IMR-90 (cell line): ENCODE data around the gene ITPR2. TPM values are rescaled to one million over a fixed set of nuclear protein-coding genes. Genes with fewer than 3 reads are reported as not detected.

Experiments
- ATAC-seq: fragments of 200-7000 bp; cut with Tn5 transposase; 2 replicates; pipeline ENCODE4 v1.9.1; 2020; ENCODE audit warnings: low read depth, mild to moderate bottlenecking, moderate library complexity
- BruUV-seq: library from RNA; stranded (reverse); fragments of 400-500 nt; replicated peaks from 2 replicates; lab custom pipeline; 2021; lab: Mats Ljungman, UMichigan
- CTCF ChIA-PET: fragments of 300-600 bp; formaldehyde crosslinking; extraction: SDS; loops from one replicate; lab custom pipeline; 2021; ENCODE audit warnings: antibody characterized with exemption; lab: Yijun Ruan, JAX
- POLR2A ChIA-PET: fragments of 300-600 bp; sonication (Branson Sonifier 250); formaldehyde crosslinking; loops from one replicate; lab custom pipeline; 2022; ENCODE audit warnings: antibody characterized with exemption; ENCODE audit not compliant: unreplicated experiment; lab: Charles Lee
- DNase-seq: peaks from one replicate; pipeline ENCODE4 v3.0.0; 2013
- H2AFZ ChIP-seq: replicated peaks from 2 replicates; pipeline ENCODE3; 2013; ENCODE audit warnings: low read length, mild to moderate bottlenecking; ENCODE audit not compliant: poor library complexity
- H2AK5ac ChIP-seq: 2 replicates; pipeline ENCODE4 v1.6.1; 2013; ENCODE audit warnings: low read depth, low read length, inconsistent platforms
- H2AK9ac ChIP-seq: replicated peaks from 2 replicates; pipeline ENCODE3; 2013; ENCODE audit warnings: mild to moderate bottlenecking, low read depth, low read length, moderate library complexity; ENCODE audit not compliant: poor library complexity
- H2BK120ac ChIP-seq: 2 replicates; pipeline ENCODE4 v1.6.1; 2013; ENCODE audit warnings: low read depth, low read length, inconsistent platforms
- H2BK15ac ChIP-seq: 3 replicates; pipeline ENCODE4 v1.6.1; 2013; ENCODE audit warnings: low read depth, low read length, inconsistent platforms
- H2BK20ac ChIP-seq: 2 replicates; pipeline ENCODE4 v1.6.1; 2013; ENCODE audit warnings: low read depth, mild to moderate bottlenecking, inconsistent platforms, low read length, moderate library complexity
- H2BK5ac ChIP-seq: 2 replicates; pipeline ENCODE4 v1.6.1; 2013; ENCODE audit warnings: mild to moderate bottlenecking, low read depth, low read length, inconsistent platforms; ENCODE audit not compliant: poor library complexity, severe bottlenecking
- H3K14ac ChIP-seq: replicated peaks from 2 replicates; pipeline ENCODE4 v1.6.1; 2013; ENCODE audit warnings: low read depth, low read length, inconsistent platforms
- H3K18ac ChIP-seq: 2 replicates; pipeline ENCODE4 v1.6.1; 2013; ENCODE audit warnings: low read depth, low read length, control low read depth
- H3K23ac ChIP-seq: 2 replicates; pipeline ENCODE4 v1.6.1; 2013; ENCODE audit warnings: low read depth, low read length, inconsistent platforms
- H3K27ac ChIP-seq: 2 replicates; pipeline ENCODE4 v1.5.1; 2013; ENCODE audit warnings: mild to moderate bottlenecking, control low read depth, low read length; ENCODE audit not compliant: insufficient read depth
- H3K27me3 ChIP-seq: 2 replicates; pipeline ENCODE4 v1.6.1; 2013; ENCODE audit warnings: low read length; ENCODE audit not compliant: control insufficient read depth, insufficient read depth
- H3K36me3 ChIP-seq: 2 replicates; pipeline ENCODE4 v1.6.1; 2013; ENCODE audit warnings: low read length, mixed read lengths; ENCODE audit not compliant: control insufficient read depth, insufficient read depth
- H3K4ac ChIP-seq: 2 replicates; pipeline ENCODE4 v1.6.1; 2013; ENCODE audit warnings: low read depth, low read length, inconsistent platforms
- H3K4me1 ChIP-seq: 2 replicates; pipeline ENCODE4 v1.6.1; 2013; ENCODE audit warnings: low read length, mixed read lengths; ENCODE audit not compliant: control insufficient read depth, insufficient read depth
- H3K4me2 ChIP-seq: 2 replicates; pipeline ENCODE4 v1.6.1; 2013; ENCODE audit warnings: low read depth, mild to moderate bottlenecking, control low read depth, low read length, moderate library complexity
- H3K4me3 ChIP-seq: 2 replicates; pipeline ENCODE4 v1.5.1; 2013; ENCODE audit warnings: low read depth, mild to moderate bottlenecking, control low read depth, low read length, moderate library complexity; ENCODE audit not compliant: insufficient read depth
- H3K56ac ChIP-seq: 2 replicates; pipeline ENCODE4 v1.6.1; 2013; ENCODE audit warnings: low read length, inconsistent platforms; ENCODE audit not compliant: insufficient read depth; ENCODE audit errors: extremely low read depth
- H3K79me1 ChIP-seq, 2 experiments: 2 replicates each; pipeline ENCODE4 v1.6.1; 2013; ENCODE audit warnings: low read length in 2 of 2, inconsistent platforms in 1 of 2, low read depth in 1 of 2
- H3K9ac ChIP-seq: 2 replicates; pipeline ENCODE4 v1.6.1; 2013; ENCODE audit warnings: low read depth, low read length, control low read depth
- H3K9me1 ChIP-seq: 2 replicates; pipeline ENCODE4 v1.6.1; 2013; ENCODE audit warnings: low read length, inconsistent platforms; ENCODE audit not compliant: insufficient read depth
- H3K9me3 ChIP-seq: 2 replicates; pipeline ENCODE4 v1.6.1; 2013; ENCODE audit warnings: low read length; ENCODE audit not compliant: control insufficient read depth, insufficient read depth
- H4K20me1 ChIP-seq: 2 replicates; pipeline ENCODE4 v1.6.1; 2013; ENCODE audit warnings: low read length, inconsistent platforms; ENCODE audit not compliant: insufficient read depth
- H4K5ac ChIP-seq: 2 replicates; pipeline ENCODE4 v1.6.1; 2013; ENCODE audit warnings: mild to moderate bottlenecking, low read depth, low read length, control low read depth
- H4K8ac ChIP-seq, 2 experiments: 2 replicates each; pipeline ENCODE4 v1.6.1; 2013; ENCODE audit warnings: low read depth in 2 of 2, low read length in 2 of 2, control low read depth in 1 of 2, inconsistent platforms in 1 of 2
- H4K91ac ChIP-seq: 2 replicates; pipeline ENCODE4 v1.6.1; 2013; ENCODE audit warnings: low read depth, low read length, inconsistent platforms; ENCODE audit not compliant: insufficient read depth
- BHLHE40 ChIP-seq: fragments of 150-350 bp; IDR thresholded peaks from 2 replicates; pipeline ENCODE4 v1.6.1; 2016; ENCODE audit warnings: mild to moderate bottlenecking, low read depth, low read length
- CEBPB ChIP-seq: IDR thresholded peaks from 2 replicates; pipeline ENCODE4 v1.6.1; 2012; ENCODE audit warnings: low read depth, low read length, improper control_type of control experiment
- CHD1 ChIP-seq: IDR thresholded peaks from 2 replicates; pipeline ENCODE4 v1.6.1; 2012; ENCODE audit warnings: low read depth, low read length, improper control_type of control experiment
- MAFK ChIP-seq: IDR thresholded peaks from 2 replicates; pipeline ENCODE4 v1.6.1; 2012; ENCODE audit warnings: low read depth, low read length, improper control_type of control experiment
- MAZ ChIP-seq: IDR thresholded peaks from 2 replicates; pipeline ENCODE4 v1.6.1; 2012; ENCODE audit warnings: low read depth, mild to moderate bottlenecking, low read length, improper control_type of control experiment, moderate library complexity, borderline replicate concordance
- MXI1 ChIP-seq: IDR thresholded peaks from 2 replicates; pipeline ENCODE4 v1.6.1; 2012; ENCODE audit warnings: low read depth, mild to moderate bottlenecking, low read length, moderate library complexity, borderline replicate concordance
- NFE2L2 ChIP-seq: fragments of 150-350 bp; IDR thresholded peaks from 2 replicates; pipeline ENCODE4 v1.6.1; 2016; ENCODE audit warnings: low read depth, mild to moderate bottlenecking, low read length
- POLR2A ChIP-seq: IDR thresholded peaks from 2 replicates; pipeline ENCODE4 v1.6.1; 2012; ENCODE audit warnings: mild to moderate bottlenecking, low read depth, low read length
- RAD21 ChIP-seq: IDR thresholded peaks from 2 replicates; pipeline ENCODE4 v1.6.1; 2012; ENCODE audit warnings: low read length, improper control_type of control experiment
- RCOR1 ChIP-seq: IDR thresholded peaks from 2 replicates; pipeline ENCODE4 v1.6.1; 2012; ENCODE audit warnings: mild to moderate bottlenecking, low read length, improper control_type of control experiment; ENCODE audit not compliant: insufficient replicate concordance
- RFX5 ChIP-seq: IDR thresholded peaks from 2 replicates; pipeline ENCODE4 v1.8.0; 2012; ENCODE audit warnings: low read depth, mild to moderate bottlenecking, low read length, moderate library complexity
- SMC3 ChIP-seq: fragments of 150-350 bp; IDR thresholded peaks from 2 replicates; pipeline ENCODE4 v1.6.1; 2016; ENCODE audit warnings: low read depth, mild to moderate bottlenecking, antibody characterized with exemption, low read length, moderate library complexity
- WGBS, 2 experiments: methylation state at CpG; one replicate each; pipeline versions ENCODE4 v1.1.5 to v1.1.7; 2013; ENCODE audit warnings: missing lambda C conversion rate in 2 of 2; ENCODE audit not compliant: insufficient read length in 1 of 2; ENCODE audit errors: extremely low coverage in 2 of 2; 5-methylcytosine and 5-hydroxymethylcytosine counted together
- dilution Hi-C: fragments of 300-500 bp; cut with HindIII; formaldehyde crosslinking; loops from one replicate; pipeline ENCODE4 v1.14.3; 2018; ENCODE audit warnings: low sequenced_read_pairs; ENCODE audit not compliant: unreplicated experiment
- in situ Hi-C: fragments of 300-500 bp; cut with MboI; formaldehyde crosslinking; loops from 3 replicates; pipeline ENCODE4 v1.14.3; 2019; ENCODE audit warnings: low sequenced_read_pairs, inconsistent platforms, mixed read lengths
- intact Hi-C: fragments of 100-400 bp; cut with micrococcal nuclease; formaldehyde crosslinking; loops from 2 replicates; pipeline ENCODE4 v1.10.0; 2022
- polyA plus RNA-seq, 3 experiments: library from polyadenylated mRNA; depleted of rRNA; stranded (reverse); fragments of >200 nt; gene quantifications; 2 replicates each; pipeline ENCODE4 v1.2.3, GENCODE V29; 2012; ENCODE audit warnings: low replicate concordance in 1 of 3
- total RNA-seq: library from RNA; depleted of rRNA; stranded (reverse); fragments of >200 nt; gene quantifications from 2 replicates; pipeline ENCODE4 v1.2.3, GENCODE V29; 2012
- TF ChIP-seq, protein P1 (sequence below): fragments of 150-350 bp; IDR thresholded peaks from 2 replicates; pipeline ENCODE4 v1.6.1; 2017; ENCODE audit warnings: mild to moderate bottlenecking, antibody characterized with exemption, low read length, low read depth
- TF ChIP-seq, protein P2 (sequence below): fragments of 150-350 bp; IDR thresholded peaks from 2 replicates; pipeline ENCODE4 v1.6.1; 2016; ENCODE audit warnings: low read depth, mild to moderate bottlenecking, low read length, moderate library complexity, borderline replicate concordance

Gene ITPR2
- total and polyA plus RNA-seq, 2 of the 4 experiments (the other 2 are of a cell fraction), result 1.2 to 9.0 TPM

DNA sequence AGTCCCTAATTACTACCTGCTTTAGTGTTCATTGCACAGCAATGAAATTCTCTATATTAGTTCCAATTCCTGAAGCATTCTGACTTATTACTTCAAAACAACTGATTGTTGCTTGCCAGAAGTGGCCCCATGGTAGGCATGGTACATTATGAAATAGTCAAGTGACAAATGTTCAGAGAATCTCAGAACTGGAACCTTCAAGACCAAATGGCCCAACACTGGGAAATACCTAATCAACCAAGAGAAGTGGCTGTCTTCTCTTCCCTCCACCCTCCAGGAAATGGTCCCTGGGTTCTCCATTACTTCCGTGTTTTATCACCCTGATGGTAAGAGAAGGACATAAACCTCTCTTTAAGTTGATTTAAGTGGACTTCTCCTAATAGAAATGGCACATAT, 49.9 kb downstream of the ITPR2 start:
- Histone ChIP-seq H3K9ac (no peak overlapping the region), H3K18ac (no peak overlapping the region), H2AFZ (no peak overlapping the region), H3K23ac (no peak overlapping the region), H3K4ac (no peak overlapping the region), H3K27ac (no peak overlapping the region), H3K9me1 (peaks cover 4% of the 10 kb centered on the region; the same call in 1 of the 2 replicates), H4K8ac (no peak overlapping the region), H4K5ac (no peak overlapping the region), H3K14ac (no peak overlapping the region), H3K4me1 (peaks cover 9% of the 10 kb centered on the region), H4K91ac (no peak overlapping the region), H3K9me3 (no peaks in the 10 kb centered on the region; the same call in 1 of the 2 replicates), H3K27me3 (no peaks in the 10 kb centered on the region), H3K56ac (no peak overlapping the region), H3K79me1 (0 out of 4 replicates have a peak, but pooled peaks cover 0 to under 1% of the 10 kb centered on the region in 2 experiments), H3K4me3 (no peak overlapping the region), H2BK120ac (no peak overlapping the region), H2BK20ac (no peak overlapping the region), H2BK15ac (no peak overlapping the region), H3K4me2 (no peak overlapping the region), H2BK5ac (no peak overlapping the region), H2AK9ac (no peak overlapping the region), H4K20me1 (no peaks in the 10 kb centered on the region), H2AK5ac (no peak overlapping the region), H3K36me3 (no peaks in the 10 kb centered on the region)
- no CpG with 5 or more reads among the region's 1 CpG for WGBS, 2 experiments
- ATAC-seq (no peak), DNase-seq (no peak)
- intact Hi-C loops, result loop anchor here (5.0 kb wide), 1 partner anchor 61 kb away; no protein-coding TSS in a partner anchor
- ChIA-PET POLR2A (no interaction called here), CTCF (no interaction called here)
- TF ChIP-seq MAZ, result no peak
- TF ChIP-seq POLR2A, result no peak
- no peak for TF ChIP-seq BHLHE40
- no peak for TF ChIP-seq CEBPB
- TF ChIP-seq RFX5, result no peak
- no peak for TF ChIP-seq RCOR1
- TF ChIP-seq, protein P1, sequence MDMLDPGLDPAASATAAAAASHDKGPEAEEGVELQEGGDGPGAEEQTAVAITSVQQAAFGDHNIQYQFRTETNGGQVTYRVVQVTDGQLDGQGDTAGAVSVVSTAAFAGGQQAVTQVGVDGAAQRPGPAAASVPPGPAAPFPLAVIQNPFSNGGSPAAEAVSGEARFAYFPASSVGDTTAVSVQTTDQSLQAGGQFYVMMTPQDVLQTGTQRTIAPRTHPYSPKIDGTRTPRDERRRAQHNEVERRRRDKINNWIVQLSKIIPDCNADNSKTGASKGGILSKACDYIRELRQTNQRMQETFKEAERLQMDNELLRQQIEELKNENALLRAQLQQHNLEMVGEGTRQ, result no peak
- TF ChIP-seq, protein P2, sequence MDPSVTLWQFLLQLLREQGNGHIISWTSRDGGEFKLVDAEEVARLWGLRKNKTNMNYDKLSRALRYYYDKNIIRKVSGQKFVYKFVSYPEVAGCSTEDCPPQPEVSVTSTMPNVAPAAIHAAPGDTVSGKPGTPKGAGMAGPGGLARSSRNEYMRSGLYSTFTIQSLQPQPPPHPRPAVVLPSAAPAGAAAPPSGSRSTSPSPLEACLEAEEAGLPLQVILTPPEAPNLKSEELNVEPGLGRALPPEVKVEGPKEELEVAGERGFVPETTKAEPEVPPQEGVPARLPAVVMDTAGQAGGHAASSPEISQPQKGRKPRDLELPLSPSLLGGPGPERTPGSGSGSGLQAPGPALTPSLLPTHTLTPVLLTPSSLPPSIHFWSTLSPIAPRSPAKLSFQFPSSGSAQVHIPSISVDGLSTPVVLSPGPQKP, result no peak
- TF ChIP-seq RAD21, result no peak
- no peak for TF ChIP-seq NFE2L2
- TF ChIP-seq CHD1, result no peak
- TF ChIP-seq MAFK, result no peak
- no peak for TF ChIP-seq SMC3
- no peak for TF ChIP-seq MXI1
- BruUV-seq, result no TSS peak
- dilution Hi-C loops, result no loop called here
- in situ Hi-C loops, result no loop called here
